ENCODE measurements around the gene ACBD3. TPM values are rescaled to one million over a fixed set of nuclear protein-coding genes. Genes with fewer than 3 reads are reported as not detected.

The ACBD3 gene
- total and polyA plus RNA-seq, 2 of the 8 experiments (the other 6 are each of a cell fraction or from before 2014, with no cell fraction given): 8.4 to 29.4 TPM

DNA sequence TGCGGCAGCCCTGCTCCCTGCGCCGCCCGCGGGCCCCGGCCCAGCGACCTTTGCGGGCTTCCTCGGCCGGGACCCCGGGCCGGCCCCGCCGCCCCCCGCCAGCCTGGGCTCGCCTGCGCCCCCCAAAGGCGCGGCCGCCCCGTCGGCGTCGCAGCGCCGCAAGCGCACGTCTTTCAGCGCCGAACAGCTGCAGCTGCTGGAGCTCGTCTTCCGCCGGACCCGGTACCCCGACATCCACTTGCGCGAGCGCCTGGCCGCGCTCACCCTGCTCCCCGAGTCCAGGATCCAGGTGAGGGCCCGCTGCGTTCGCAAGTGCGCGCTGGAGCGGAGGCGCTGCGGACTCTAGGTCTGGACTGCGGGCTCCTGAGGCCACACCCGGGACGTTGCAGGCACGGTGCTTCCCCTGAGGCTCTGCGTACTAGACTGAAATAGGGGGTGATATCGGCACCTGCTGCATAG, 37.3 kb upstream of the ACBD3 start (continued):
- peak; percentile 34; the same call in 1 of the 2 replicates for TF ChIP-seq TAF1 (IDR thresholded peaks at IDR 0.05; ENCODE audit: low read depth, low read length)
- no peak for TF ChIP-seq HDAC6 (IDR thresholded peaks at IDR 0.05; ENCODE audit: low read depth, low read length)
- TF ChIP-seq NANOG (IDR thresholded peaks at IDR 0.05; ENCODE audit: insufficient read depth, low read depth, low read length, poor library complexity, severe bottlenecking): no peak
- no peak for TF ChIP-seq MAFK (IDR thresholded peaks at IDR 0.05; ENCODE audit: low read depth, low read length)
- TF ChIP-seq SUZ12 (IDR thresholded peaks at IDR 0.05; ENCODE audit: low read length): 0 out of 2 replicates have a peak, but pooled peaks have one; percentile 29
- peak; percentile 56 for TF ChIP-seq ASH2L (IDR thresholded peaks at IDR 0.05; ENCODE audit: low read length)
- TF ChIP-seq CREB1 (IDR thresholded peaks at IDR 0.05): peak; percentile 86
- TF ChIP-seq RAD21 (IDR thresholded peaks at IDR 0.05 in 1 of 2, conservative IDR thresholded peaks at IDR 0.05 in 1 of 2; ENCODE audit: low read depth in 2 of 2, low read length in 2 of 2): peak in 1 of 2 experiments; percentile 0; a peak in 1 of 4 replicates
- no peak for TF ChIP-seq KDM1A (IDR thresholded peaks at IDR 0.05; ENCODE audit: borderline replicate concordance, low read length)
- peak; percentile 14 for TF ChIP-seq TAF7 (optimal IDR thresholded peaks at IDR 0.05; ENCODE audit: borderline replicate concordance, low read depth, low read length)
- TF ChIP-seq TBP (IDR thresholded peaks at IDR 0.05; ENCODE audit: low read depth, low read length): peak; percentile 17; the same call in 1 of the 2 replicates
- no peak for TF ChIP-seq POLR2A (IDR thresholded peaks at IDR 0.05; ENCODE audit: control extremely low read depth in 1 of 2, low read depth in 2 of 2, low read length in 2 of 2)
